ENCODE results near the gene KIRREL3. TPM values are rescaled to one million over a fixed set of nuclear protein-coding genes. Genes with fewer than 3 reads are reported as not detected.

KIRREL3 gene
- total RNA-seq, 1 donor from 2014 or later = 0.82 TPM

- TF ChIP-seq CTCF (conservative IDR thresholded peaks at IDR 0.05) = no peak
- Mint-ChIP-seq H3K27me3 (ENCODE audit: low read depth) (no peaks in the 10 kb centered on the region), H3K9me3 (no peaks in the 10 kb centered on the region), H3K4me3 (no peak overlapping the region), H3K4me1 (peaks cover 9% of the 10 kb centered on the region), H3K36me3 (ENCODE audit: low read depth) (no peaks in the 10 kb centered on the region), H3K27ac (ENCODE audit: unreplicated experiment) (no peak overlapping the region)
- no peak for DNase-seq (ENCODE audit: low read depth, low spot score)
Measured at GRCh38 chr11:126878913-126879482, 121.6 kb downstream of the KIRREL3 start.

- peaks cover 7% of the 10 kb centered on the region for H3K36me3 Mint-ChIP-seq (ENCODE audit: low read depth)
- H3K4me3 Mint-ChIP-seq = no peak overlapping the region
- H3K9me3 Mint-ChIP-seq = peaks cover 7% of the 10 kb centered on the region
- no peaks in the 10 kb centered on the region for H3K27me3 Mint-ChIP-seq (ENCODE audit: low read depth)
- no peak for TF ChIP-seq CTCF (conservative IDR thresholded peaks at IDR 0.05)
- no peak for DNase-seq (ENCODE audit: low read depth, low spot score)
- H3K27ac Mint-ChIP-seq (ENCODE audit: unreplicated experiment) = no peak overlapping the region
- H3K4me1 Mint-ChIP-seq = peaks cover 9% of the 10 kb centered on the region
Measured at GRCh38 chr11:126874831-126875230, 125.7 kb downstream of the KIRREL3 start.

GRCh38 chr11:126874276-126874675, 126.3 kb downstream of the KIRREL3 start:
- Mint-ChIP-seq H3K36me3 (ENCODE audit: low read depth) (peaks cover 7% of the 10 kb centered on the region), H3K4me1 (peaks cover 5% of the 10 kb centered on the region), H3K4me3 (no peak overlapping the region), H3K27ac (ENCODE audit: unreplicated experiment) (no peak overlapping the region), H3K27me3 (ENCODE audit: low read depth) (no peaks in the 10 kb centered on the region), H3K9me3 (peaks cover 7% of the 10 kb centered on the region)
- DNase-seq (ENCODE audit: low read depth, low spot score) = no peak
- TF ChIP-seq CTCF (conservative IDR thresholded peaks at IDR 0.05) = no peak

- peaks cover 7% of the 10 kb centered on the region for H3K9me3 Mint-ChIP-seq
- no peak overlapping the region for H3K27ac Mint-ChIP-seq (ENCODE audit: unreplicated experiment)
- TF ChIP-seq CTCF (conservative IDR thresholded peaks at IDR 0.05) = no peak
- no peaks in the 10 kb centered on the region for H3K27me3 Mint-ChIP-seq (ENCODE audit: low read depth)
- no peak overlapping the region for H3K4me3 Mint-ChIP-seq
- H3K36me3 Mint-ChIP-seq (ENCODE audit: low read depth) = peaks cover 7% of the 10 kb centered on the region
- H3K4me1 Mint-ChIP-seq = peaks cover 11% of the 10 kb centered on the region
- no peak for DNase-seq (ENCODE audit: low read depth, low spot score)
Measured at GRCh38 chr11:126871792-126872191, 128.8 kb downstream of the KIRREL3 start.

GRCh38 chr11:126870021-126870420, 130.5 kb downstream of the KIRREL3 start:
- Mint-ChIP-seq H3K27me3 (ENCODE audit: low read depth) (no peaks in the 10 kb centered on the region), H3K9me3 (peaks cover 7% of the 10 kb centered on the region), H3K27ac (ENCODE audit: unreplicated experiment) (no peak overlapping the region), H3K4me1 (peaks cover 23% of the 10 kb centered on the region), H3K36me3 (ENCODE audit: low read depth) (peaks cover 7% of the 10 kb centered on the region), H3K4me3 (no peak overlapping the region)
- TF ChIP-seq CTCF (conservative IDR thresholded peaks at IDR 0.05) = no peak
- no peak for DNase-seq (ENCODE audit: low read depth, low spot score)

Data from neural crest cell (in vitro differentiated cells).